K562 (cell line): Measurements from ENCODE around the gene BLZF1. TPM values are rescaled to one million over a fixed set of nuclear protein-coding genes. Genes with fewer than 3 reads are reported as not detected.

Source experiments
- CEBPB ChIP-seq: fragments of 450-650 bp; IDR thresholded peaks from 2 replicates; pipeline ENCODE4 v1.6.1; 2016; ENCODE audit warnings: missing genetic modification characterization, missing compliant biosample characterization
- EHMT2 ChIP-seq: fragments of 450-650 bp; IDR thresholded peaks from 2 replicates; pipeline ENCODE4 v1.6.1; 2018; ENCODE audit warnings: antibody characterized with exemption
- ELF4 ChIP-seq: fragments of 450-650 bp; formaldehyde crosslinking; IDR thresholded peaks from 2 replicates; pipeline ENCODE4 v1.4.0; 2022; ENCODE audit warnings: missing genetic modification characterization
- ETV6 ChIP-seq, 3 experiments: fragments of 150-350 bp in 1 of 3; sonication (generic) in 1 of 3; formaldehyde crosslinking in 1 of 3; IDR thresholded peaks; 2 replicates each; pipeline versions ENCODE4 v1.6.1 to v1.8.0; 2014 to 2022; ENCODE audit warnings: borderline replicate concordance in 2 of 3, low read depth in 2 of 3, antibody characterized with exemption in 1 of 3, low read length in 1 of 3, mild to moderate bottlenecking in 1 of 3, missing genetic modification reagents in 1 of 3
- FOSL1 ChIP-seq: fragments of 200-800 bp; sonication (Bioruptor generic); conservative IDR thresholded peaks from 2 replicates; pipeline ENCODE4 v1.6.1; 2016; ENCODE audit warnings: missing genetic modification characterization, missing compliant biosample characterization
- FOXK1 ChIP-seq: sonication (generic); formaldehyde crosslinking; IDR thresholded peaks from 2 replicates; pipeline ENCODE4 v1.8.0; 2022; ENCODE audit warnings: missing genetic modification reagents, mild to moderate bottlenecking, borderline replicate concordance
- KDM5B ChIP-seq: fragments of 200-600 bp; sonication (generic); IDR thresholded peaks from 2 replicates; pipeline ENCODE4 v1.6.1; 2012; ENCODE audit warnings: low read depth, mild to moderate bottlenecking, moderate library complexity, low read length, control low read depth, inconsistent platforms; ENCODE audit not compliant: insufficient replicate concordance
- MCM5 ChIP-seq: fragments of 450-650 bp; IDR thresholded peaks from 2 replicates; pipeline ENCODE4 v1.6.1; 2016; ENCODE audit warnings: low read depth
- NCOR1 ChIP-seq: fragments of 450-650 bp; IDR thresholded peaks from 2 replicates; pipeline ENCODE4 v1.6.1; 2016; ENCODE audit warnings: mild to moderate bottlenecking, moderate library complexity
- NFATC3 ChIP-seq: fragments of 450-650 bp; IDR thresholded peaks from 2 replicates; pipeline ENCODE4 v1.6.1; 2017; ENCODE audit warnings: mild to moderate bottlenecking
- PHB2 ChIP-seq: fragments of 450-650 bp; IDR thresholded peaks from 2 replicates; pipeline ENCODE4 v1.6.1; 2017; ENCODE audit warnings: low read depth
- POLR2B ChIP-seq: fragments of 450-650 bp; IDR thresholded peaks from 2 replicates; pipeline ENCODE4 v1.6.1; 2018; ENCODE audit warnings: low read depth; ENCODE audit not compliant: partially characterized antibody
- POLR2G ChIP-seq: fragments of 200-400 bp; formaldehyde crosslinking; IDR thresholded peaks from 2 replicates; pipeline ENCODE4 v1.6.1; 2017; ENCODE audit warnings: low read depth, mild to moderate bottlenecking, antibody characterized with exemption, low read length, moderate library complexity
- SIN3B ChIP-seq: fragments of 450-650 bp; IDR thresholded peaks from 2 replicates; pipeline ENCODE4 v1.6.1; 2017; ENCODE audit warnings: low read depth, mild to moderate bottlenecking, moderate library complexity
- U2AF1 ChIP-seq: fragments of 200-400 bp; formaldehyde crosslinking; optimal IDR thresholded peaks from 2 replicates; pipeline ENCODE3; 2017; ENCODE audit warnings: mild to moderate bottlenecking, low read depth, low read length, moderate library complexity
- XRCC3 ChIP-seq: fragments of 450-650 bp; IDR thresholded peaks from 2 replicates; pipeline ENCODE4 v1.6.1; 2017; ENCODE audit warnings: mild to moderate bottlenecking, moderate library complexity
- ZFP1 ChIP-seq: fragments of 450-650 bp; formaldehyde crosslinking; IDR thresholded peaks from 2 replicates; pipeline ENCODE4 v1.4.0; 2020; ENCODE audit warnings: mild to moderate bottlenecking, mixed read lengths
- ZNF197 ChIP-seq: fragments of 200-800 bp; sonication (Bioruptor generic); IDR thresholded peaks from 2 replicates; pipeline ENCODE4 v1.6.1; 2016; ENCODE audit warnings: low read depth, missing genetic modification characterization, missing compliant biosample characterization
- ZNF561 ChIP-seq: fragments of 450-650 bp; formaldehyde crosslinking; conservative IDR thresholded peaks from 2 replicates; pipeline ENCODE4 v1.4.0; 2020; ENCODE audit warnings: mild to moderate bottlenecking, moderate library complexity
- ZNF717 ChIP-seq: fragments of 250-450 bp; sonication (Bioruptor Pico); IDR thresholded peaks from 2 replicates; pipeline ENCODE4 v1.5.0; 2021
- polyA plus RNA-seq, 8 experiments: library from polyadenylated mRNA; depleted of rRNA in 4 of 8; stranded (reverse) in 5 of 8; unstranded in 3 of 8; fragments of >200 nt; fragmentation: Nextera tagmentation in 2 of 8; fragmentation: Illumina TruSeq in 1 of 8; extraction: Ambion mirVana in 2 of 8; extraction: Trizol in 1 of 8; gene quantifications; 2 replicates each; pipeline versions ENCODE4 v1.2.1 to v1.2.3, GENCODE V29; 2011 to 2014; ENCODE audit warnings: inconsistent platforms in 1 of 8, missing spikeins in 1 of 8
- total RNA-seq, 7 experiments: library from RNA; depleted of rRNA in 6 of 7; stranded (reverse); fragments of >200 nt in 6 of 7; fragmentation: Illumina TruSeq in 2 of 7; extraction: Trizol in 2 of 7; gene quantifications; 2 replicates each; pipeline versions ENCODE4 v1.2.1 to v1.2.3, GENCODE V29; 2011 to 2021; ENCODE audit warnings: low replicate concordance in 1 of 7
- TF ChIP-seq, protein P1 (sequence below): fragments of 450-650 bp; formaldehyde crosslinking; IDR thresholded peaks from 2 replicates; pipeline ENCODE4 v1.4.0; 2020; ENCODE audit warnings: mild to moderate bottlenecking, moderate library complexity
- TF ChIP-seq, protein P2 (sequence below): fragments of 450-650 bp; IDR thresholded peaks from 2 replicates; pipeline ENCODE4 v1.7.1; 2018; ENCODE audit warnings: mild to moderate bottlenecking, low read depth; ENCODE audit not compliant: partially characterized antibody
- TF ChIP-seq, protein P3 (sequence below): fragments of 250-450 bp; sonication (Bioruptor Pico); IDR thresholded peaks from 2 replicates; pipeline ENCODE4 v1.8.0; 2021; ENCODE audit warnings: moderate library complexity, mild to moderate bottlenecking, inconsistent platforms

The BLZF1 gene
- total and polyA plus RNA-seq, 9 of the 15 experiments (the other 6 are each of a cell fraction or from before 2014, with no cell fraction given), result 20.5 to 32.8 (median 25.3) TPM

DNA sequence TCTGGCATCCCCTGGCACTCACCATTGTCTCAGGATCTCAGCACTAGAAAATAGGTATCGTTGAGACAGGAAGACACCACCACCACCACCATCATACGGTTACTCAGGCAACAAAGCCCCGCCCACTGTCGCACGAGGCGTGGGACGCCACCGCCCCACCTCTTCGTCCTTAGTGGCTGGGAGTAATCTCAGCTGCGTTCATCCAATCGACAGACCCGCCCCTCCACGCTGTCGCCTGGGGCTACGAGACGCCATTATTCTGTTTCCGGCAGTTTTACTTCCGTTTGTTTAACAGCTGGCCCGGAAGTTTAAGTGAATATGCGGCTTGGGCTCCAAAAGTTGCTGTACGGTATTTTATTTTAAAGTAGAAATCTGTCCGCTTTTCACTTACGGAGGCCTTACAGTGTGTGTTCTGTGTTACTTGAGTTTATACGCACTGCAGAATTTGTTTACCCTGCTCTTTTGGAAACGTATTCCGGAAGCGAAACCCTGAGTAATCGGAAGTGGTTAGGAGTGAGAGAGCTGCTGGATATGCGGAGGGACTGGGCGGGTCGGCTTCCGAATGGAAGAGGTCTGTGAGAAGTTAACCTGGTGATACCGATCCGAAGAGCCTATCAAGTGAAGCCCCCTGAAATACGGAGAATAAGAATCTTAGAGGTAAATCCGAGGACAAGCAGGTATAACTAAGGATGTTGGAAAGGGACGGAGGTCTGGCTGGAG is at the start of gene BLZF1, which contains the start of gene NME7 (continued):
- peak; percentile 73 for TF ChIP-seq POLR2B
- TF ChIP-seq, protein P1, sequence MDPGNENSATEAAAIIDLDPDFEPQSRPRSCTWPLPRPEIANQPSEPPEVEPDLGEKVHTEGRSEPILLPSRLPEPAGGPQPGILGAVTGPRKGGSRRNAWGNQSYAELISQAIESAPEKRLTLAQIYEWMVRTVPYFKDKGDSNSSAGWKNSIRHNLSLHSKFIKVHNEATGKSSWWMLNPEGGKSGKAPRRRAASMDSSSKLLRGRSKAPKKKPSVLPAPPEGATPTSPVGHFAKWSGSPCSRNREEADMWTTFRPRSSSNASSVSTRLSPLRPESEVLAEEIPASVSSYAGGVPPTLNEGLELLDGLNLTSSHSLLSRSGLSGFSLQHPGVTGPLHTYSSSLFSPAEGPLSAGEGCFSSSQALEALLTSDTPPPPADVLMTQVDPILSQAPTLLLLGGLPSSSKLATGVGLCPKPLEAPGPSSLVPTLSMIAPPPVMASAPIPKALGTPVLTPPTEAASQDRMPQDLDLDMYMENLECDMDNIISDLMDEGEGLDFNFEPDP (CRISPR knock-in tag), result no peak
- no peak for TF ChIP-seq ZFP1
- peak; percentile 84 for TF ChIP-seq KDM5B
- no peak for TF ChIP-seq MCM5
- peak; percentile 88 for TF ChIP-seq FOSL1 (tag)
- TF ChIP-seq ELF4 (CRISPR knock-in tag), result peak; percentile 35; the same call in 1 of the 2 replicates
- TF ChIP-seq CEBPB (tag), result no peak
- TF ChIP-seq U2AF1, result no peak
- TF ChIP-seq SIN3B, result no peak
- TF ChIP-seq PHB2, result no peak
- TF ChIP-seq ETV6 (IDR thresholded peaks at IDR 0.05; ENCODE audit: borderline replicate concordance in 1 of 2, low read depth in 2 of 2, low read length in 1 of 2), result peak; percentile 79 to 97
- TF ChIP-seq ETV6 (CRISPR knock-in tag; IDR thresholded peaks at IDR 0.05; ENCODE audit: borderline replicate concordance), result no peak
- peak; percentile 82; the same call in 1 of the 2 replicates for TF ChIP-seq NFATC3
- TF ChIP-seq, protein P2, sequence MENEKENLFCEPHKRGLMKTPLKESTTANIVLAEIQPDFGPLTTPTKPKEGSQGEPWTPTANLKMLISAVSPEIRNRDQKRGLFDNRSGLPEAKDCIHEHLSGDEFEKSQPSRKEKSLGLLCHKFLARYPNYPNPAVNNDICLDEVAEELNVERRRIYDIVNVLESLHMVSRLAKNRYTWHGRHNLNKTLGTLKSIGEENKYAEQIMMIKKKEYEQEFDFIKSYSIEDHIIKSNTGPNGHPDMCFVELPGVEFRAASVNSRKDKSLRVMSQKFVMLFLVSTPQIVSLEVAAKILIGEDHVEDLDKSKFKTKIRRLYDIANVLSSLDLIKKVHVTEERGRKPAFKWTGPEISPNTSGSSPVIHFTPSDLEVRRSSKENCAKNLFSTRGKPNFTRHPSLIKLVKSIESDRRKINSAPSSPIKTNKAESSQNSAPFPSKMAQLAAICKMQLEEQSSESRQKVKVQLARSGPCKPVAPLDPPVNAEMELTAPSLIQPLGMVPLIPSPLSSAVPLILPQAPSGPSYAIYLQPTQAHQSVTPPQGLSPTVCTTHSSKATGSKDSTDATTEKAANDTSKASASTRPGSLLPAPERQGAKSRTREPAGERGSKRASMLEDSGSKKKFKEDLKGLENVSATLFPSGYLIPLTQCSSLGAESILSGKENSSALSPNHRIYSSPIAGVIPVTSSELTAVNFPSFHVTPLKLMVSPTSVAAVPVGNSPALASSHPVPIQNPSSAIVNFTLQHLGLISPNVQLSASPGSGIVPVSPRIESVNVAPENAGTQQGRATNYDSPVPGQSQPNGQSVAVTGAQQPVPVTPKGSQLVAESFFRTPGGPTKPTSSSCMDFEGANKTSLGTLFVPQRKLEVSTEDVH, result peak; percentile 97
- TF ChIP-seq POLR2G, result no peak; the same call in 1 of the 2 replicates
- TF ChIP-seq ZNF561, result no peak
- peak; percentile 43; the same call in 1 of the 2 replicates for TF ChIP-seq FOXK1
- no peak for TF ChIP-seq XRCC3
- no peak for TF ChIP-seq NCOR1
- no peak for TF ChIP-seq ZNF717 (CRISPR knock-in tag)
- TF ChIP-seq, protein P3, sequence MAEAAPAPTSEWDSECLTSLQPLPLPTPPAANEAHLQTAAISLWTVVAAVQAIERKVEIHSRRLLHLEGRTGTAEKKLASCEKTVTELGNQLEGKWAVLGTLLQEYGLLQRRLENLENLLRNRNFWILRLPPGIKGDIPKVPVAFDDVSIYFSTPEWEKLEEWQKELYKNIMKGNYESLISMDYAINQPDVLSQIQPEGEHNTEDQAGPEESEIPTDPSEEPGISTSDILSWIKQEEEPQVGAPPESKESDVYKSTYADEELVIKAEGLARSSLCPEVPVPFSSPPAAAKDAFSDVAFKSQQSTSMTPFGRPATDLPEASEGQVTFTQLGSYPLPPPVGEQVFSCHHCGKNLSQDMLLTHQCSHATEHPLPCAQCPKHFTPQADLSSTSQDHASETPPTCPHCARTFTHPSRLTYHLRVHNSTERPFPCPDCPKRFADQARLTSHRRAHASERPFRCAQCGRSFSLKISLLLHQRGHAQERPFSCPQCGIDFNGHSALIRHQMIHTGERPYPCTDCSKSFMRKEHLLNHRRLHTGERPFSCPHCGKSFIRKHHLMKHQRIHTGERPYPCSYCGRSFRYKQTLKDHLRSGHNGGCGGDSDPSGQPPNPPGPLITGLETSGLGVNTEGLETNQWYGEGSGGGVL (CRISPR knock-in tag), result no peak
- peak; percentile 92; the same call in 1 of the 2 replicates for TF ChIP-seq ZNF197 (CRISPR knock-in tag)
- TF ChIP-seq EHMT2, result 0 out of 2 replicates have a peak, but pooled peaks have one; percentile 11
